GM18526 (cell line): ENCODE measurements around the gene DIS3.

Experiments
- POLR2A ChIP-seq: IDR thresholded peaks from 3 replicates; pipeline ENCODE4 v1.6.1; 2011; ENCODE audit not compliant: insufficient read length; ENCODE audit errors: extremely low read depth

Gene DIS3

GRCh38 chr13:72763411-72763810 lies 18.3 kb downstream of the DIS3 start:
- no peak for TF ChIP-seq POLR2A

- TF ChIP-seq POLR2A: no peak
These were observed 21.5 kb downstream of the DIS3 start for GRCh38 chr13:72760189-72760588.

GRCh38 chr13:72757792-72758535 lies 23.7 kb downstream of the DIS3 start:
- TF ChIP-seq POLR2A: no peak

GRCh38 chr13:72754111-72754510 lies 27.6 kb downstream of the DIS3 start:
- TF ChIP-seq POLR2A: no peak

- no peak for TF ChIP-seq POLR2A
These were observed 30.5 kb downstream of the DIS3 start for GRCh38 chr13:72751220-72751619.

GRCh38 chr13:72745260-72745659 lies 36.4 kb downstream of the DIS3 start:
- no peak for TF ChIP-seq POLR2A

GRCh38 chr13:72740015-72740414 lies 41.7 kb downstream of the DIS3 start:
- TF ChIP-seq POLR2A: no peak

- no peak for TF ChIP-seq POLR2A
These were observed 44.7 kb downstream of the DIS3 start for GRCh38 chr13:72737033-72737432.

- TF ChIP-seq POLR2A: no peak
These were observed 53.5 kb downstream of the DIS3 start for GRCh38 chr13:72728290-72728605.

- peak; percentile 65 for TF ChIP-seq POLR2A
These were observed 54.0 kb downstream of the DIS3 start, which contains the start of the genes BORA and MZT1 for GRCh38 chr13:72727417-72728289. BORA (plus strand) TSS chr13:72727923; CDS start chr13:72728941, 1,018 bp downstream. MZT1 (minus strand) TSS chr13:72727629; CDS start chr13:72727602, 27 bp downstream.

- no peak for TF ChIP-seq POLR2A
These were observed 54.8 kb downstream of the DIS3 start for GRCh38 chr13:72726726-72727416.

- no peak for TF ChIP-seq POLR2A
These were observed 64.9 kb downstream of the DIS3 start for GRCh38 chr13:72716776-72717175.
